K562 (cell line): ENCODE data around the gene ISYNA1. TPM values are rescaled to one million over a fixed set of nuclear protein-coding genes. Genes with fewer than 3 reads are reported as not detected.

Experiments
- FOXM1 ChIP-seq, 2 experiments: fragments of 450-650 bp in 1 of 2; sonication (generic) in 1 of 2; formaldehyde crosslinking in 1 of 2; IDR thresholded peaks; 2 replicates each; pipeline versions ENCODE4 v1.6.1 to v1.9.0; 2017 to 2022; ENCODE audit warnings: low read depth in 2 of 2, mild to moderate bottlenecking in 2 of 2, missing genetic modification reagents in 1 of 2, moderate library complexity in 1 of 2
- HNRNPL ChIP-seq: fragments of 200-400 bp; formaldehyde crosslinking; IDR thresholded peaks from 2 replicates; pipeline ENCODE4 v1.6.1; 2017; ENCODE audit warnings: low read depth, mild to moderate bottlenecking, low read length
- MITF ChIP-seq: IDR thresholded peaks from 2 replicates; pipeline ENCODE4 v1.6.1; 2014; ENCODE audit warnings: antibody characterized with exemption
- NCOA1 ChIP-seq: fragments of 450-650 bp; IDR thresholded peaks from 2 replicates; pipeline ENCODE4 v1.6.1; 2016; ENCODE audit warnings: low read depth
- PBX2 ChIP-seq, 2 experiments: IDR thresholded peaks in 1 of 2; conservative IDR thresholded peaks in 1 of 2; 2 replicates each; pipeline ENCODE4 v1.6.1; 2016; ENCODE audit warnings: low read depth in 2 of 2, mild to moderate bottlenecking in 1 of 2, missing compliant biosample characterization in 1 of 2, missing genetic modification characterization in 1 of 2, moderate library complexity in 1 of 2
- PTTG1 ChIP-seq: fragments of 450-650 bp; IDR thresholded peaks from 2 replicates; pipeline ENCODE4 v1.6.1; 2016; ENCODE audit warnings: low read depth, mild to moderate bottlenecking, missing genetic modification characterization, missing compliant biosample characterization
- RNF219 ChIP-seq: fragments of 250-450 bp; sonication (Bioruptor Pico); IDR thresholded peaks from 2 replicates; pipeline ENCODE4 v1.5.0; 2022; ENCODE audit warnings: mild to moderate bottlenecking
- SMC3 ChIP-seq: conservative IDR thresholded peaks from 2 replicates; pipeline ENCODE4 v1.6.1; 2011; ENCODE audit warnings: low read depth, low read length, improper control_type of control experiment; ENCODE audit not compliant: insufficient read depth
- YY1 ChIP-seq, 3 experiments: IDR thresholded peaks; 2 replicates each; pipeline ENCODE4 v1.6.1; 2011; ENCODE audit warnings: low read length in 2 of 3, mild to moderate bottlenecking in 2 of 3, moderate library complexity in 2 of 3, borderline replicate concordance in 1 of 3, control low read depth in 1 of 3, low read depth in 1 of 3; ENCODE audit not compliant: insufficient read depth in 3 of 3, insufficient replicate concordance in 2 of 3, control insufficient read depth in 1 of 3, insufficient read length in 1 of 3; ENCODE audit errors: extremely low read depth in 1 of 3
- ZNF280A ChIP-seq: fragments of 450-650 bp; IDR thresholded peaks from 2 replicates; pipeline ENCODE4 v1.6.1; 2018; ENCODE audit warnings: mild to moderate bottlenecking, low read depth; ENCODE audit not compliant: partially characterized antibody
- ZNF316 ChIP-seq: fragments of 450-650 bp; IDR thresholded peaks from 2 replicates; pipeline ENCODE4 v1.6.1; 2016
- ZNF696 ChIP-seq: fragments of 250-450 bp; sonication (Bioruptor Pico); conservative IDR thresholded peaks from 2 replicates; pipeline ENCODE4 v1.4.0; 2020; ENCODE audit warnings: mild to moderate bottlenecking, moderate library complexity
- polyA plus RNA-seq, 8 experiments: library from polyadenylated mRNA; depleted of rRNA in 4 of 8; stranded (reverse) in 5 of 8; unstranded in 3 of 8; fragments of >200 nt; fragmentation: Nextera tagmentation in 2 of 8; fragmentation: Illumina TruSeq in 1 of 8; extraction: Ambion mirVana in 2 of 8; extraction: Trizol in 1 of 8; gene quantifications; 2 replicates each; pipeline versions ENCODE4 v1.2.1 to v1.2.3, GENCODE V29; 2011 to 2014; ENCODE audit warnings: inconsistent platforms in 1 of 8, missing spikeins in 1 of 8
- total RNA-seq, 7 experiments: library from RNA; depleted of rRNA in 6 of 7; stranded (reverse); fragments of >200 nt in 6 of 7; fragmentation: Illumina TruSeq in 2 of 7; extraction: Trizol in 2 of 7; gene quantifications; 2 replicates each; pipeline versions ENCODE4 v1.2.1 to v1.2.3, GENCODE V29; 2011 to 2021; ENCODE audit warnings: low replicate concordance in 1 of 7

ISYNA1 gene
- total and polyA plus RNA-seq, 9 of the 15 experiments (the other 6 are each of a cell fraction or from before 2014, with no cell fraction given): 21.8 to 460 (median 93.2) TPM

- no peak for TF ChIP-seq ZNF316
- no peak for TF ChIP-seq NCOA1
- no peak for TF ChIP-seq ZNF280A
- TF ChIP-seq RNF219 (CRISPR knock-in tag): no peak
- no peak for TF ChIP-seq FOXM1 (IDR thresholded peaks at IDR 0.05; ENCODE audit: low read depth)
- no peak for TF ChIP-seq FOXM1 (CRISPR knock-in tag; IDR thresholded peaks at IDR 0.05; ENCODE audit: low read depth)
- no peak for TF ChIP-seq ZNF696 (CRISPR knock-in tag)
- peak in 1 of 3 experiments; percentile 33 for TF ChIP-seq YY1 (IDR thresholded peaks at IDR 0.05; ENCODE audit: borderline replicate concordance in 1 of 3, control insufficient read depth in 1 of 3, extremely low read depth in 1 of 3, insufficient read depth in 3 of 3, insufficient read length in 1 of 3, insufficient replicate concordance in 2 of 3, low read depth in 1 of 3, low read length in 2 of 3)
- 0 out of 2 replicates have a peak, but pooled peaks have one; percentile 25 for TF ChIP-seq HNRNPL
- TF ChIP-seq PBX2 (CRISPR knock-in tag; IDR thresholded peaks at IDR 0.05; ENCODE audit: low read depth): no peak
- no peak for TF ChIP-seq PBX2 (tag; conservative IDR thresholded peaks at IDR 0.05; ENCODE audit: low read depth)
- no peak for TF ChIP-seq PTTG1 (tag)
- TF ChIP-seq MITF: no peak
- TF ChIP-seq SMC3: no peak
Observed at GRCh38 chr19:18417250-18418028, 20.5 kb downstream of the ISYNA1 start (continued).
